Anterior cingulate cortex (tissue), 58 donors: ENCODE data around the gene HOXB4.
"Not testable (repeated sequence)": the region's sequence is repeated elsewhere in the genome, so short reads cannot be mapped to it uniquely, and the experiment has no call there.

ENCODE experiments used
- DNase-seq, 58 donors: peaks; one replicate each; lab custom pipeline; 2025; lab: John Stamatoyannopoulos, UW

Gene HOXB4

GRCh38 chr17:48540213-48540612 is 37.9 kb downstream of the HOXB4 start:
- no peak for DNase-seq

- no peak for DNase-seq
Observed at GRCh38 chr17:48539177-48539576, 39.0 kb downstream of the HOXB4 start.

- no peak for DNase-seq
Observed at GRCh38 chr17:48537316-48537715, 40.8 kb downstream of the HOXB4 start.

- not testable (repeated sequence) for DNase-seq
Observed at GRCh38 chr17:48535793-48536559, 42.2 kb downstream of the HOXB4 start.

- no peak for DNase-seq
Observed at GRCh38 chr17:48532261-48532660, 45.9 kb downstream of the HOXB4 start.

- no peak for DNase-seq
Observed at GRCh38 chr17:48530887-48531272, 47.3 kb downstream of the HOXB4 start, which contains the start of gene HOXB1. HOXB1 (minus strand) TSS chr17:48531011; CDS start chr17:48530904, 107 bp downstream.

GRCh38 chr17:48530208-48530886 is 47.8 kb downstream of the HOXB4 start:
- DNase-seq, result no peak

- DNase-seq, result no peak
Observed at GRCh38 chr17:48529683-48530009, 48.5 kb downstream of the HOXB4 start.

- DNase-seq, result no peak
Observed at GRCh38 chr17:48528936-48529682, 49.0 kb downstream of the HOXB4 start.

- no peak for DNase-seq
Observed at GRCh38 chr17:48528153-48528935, 49.8 kb downstream of the HOXB4 start.

GRCh38 chr17:48527547-48527932 is 50.6 kb downstream of the HOXB4 start:
- no peak for DNase-seq

- DNase-seq, result no peak
Observed at GRCh38 chr17:48526608-48527546, 51.3 kb downstream of the HOXB4 start.
